GM19463 (cell line): Measurements from ENCODE around the gene GPX8.
A peak's percentile ranks its signal among the peaks of the same experiment; 100 is the strongest.

ENCODE experiments used
- ATAC-seq: cut with Tn5 transposase; IDR thresholded peaks from one replicate; pipeline ENCODE4 v1.9.1; 2021; ENCODE audit warnings: mild to moderate bottlenecking, moderate library complexity; ENCODE audit not compliant: unreplicated experiment

Gene GPX8

GRCh38 chr5:55159763-55160492 is at the start of gene GPX8:
Gene GPX8 (plus strand): TSS chr5:55160171. CDS start chr5:55160193, 22 bp downstream.
- no peak for ATAC-seq

GRCh38 chr5:55110217-55110616 is 49.8 kb upstream of the GPX8 start:
- no peak for ATAC-seq

GRCh38 chr5:55113327-55113726 is 46.6 kb upstream of the GPX8 start:
- ATAC-seq, result no peak

GRCh38 chr5:55114061-55114460 is 45.9 kb upstream of the GPX8 start:
- ATAC-seq, result no peak

- ATAC-seq, result no peak
Measured at GRCh38 chr5:55123365-55123764, 36.6 kb upstream of the GPX8 start.

GRCh38 chr5:55134053-55134722 is 25.8 kb upstream of the GPX8 start:
- ATAC-seq, result no peak

GRCh38 chr5:55136521-55136920 is 23.4 kb upstream of the GPX8 start:
- no peak for ATAC-seq

GRCh38 chr5:55140908-55141665 is 18.9 kb upstream of the GPX8 start:
- no peak for ATAC-seq

GRCh38 chr5:55141945-55142690 is 17.9 kb upstream of the GPX8 start:
- ATAC-seq, result no peak

- no peak for ATAC-seq
Measured at GRCh38 chr5:55143624-55144023, 16.3 kb upstream of the GPX8 start.

- ATAC-seq, result no peak
Measured at GRCh38 chr5:55146080-55146479, 13.9 kb upstream of the GPX8 start.

GRCh38 chr5:55146543-55147151 is 13.3 kb upstream of the GPX8 start:
- ATAC-seq, result peak; percentile 87

- ATAC-seq, result no peak
Measured at GRCh38 chr5:55149308-55149795, 10.6 kb upstream of the GPX8 start.

- ATAC-seq, result no peak
Measured at GRCh38 chr5:55151923-55152842, 7.8 kb upstream of the GPX8 start.

- ATAC-seq, result no peak
Measured at GRCh38 chr5:55154873-55155272, 5.1 kb upstream of the GPX8 start.

- ATAC-seq, result no peak
Measured at GRCh38 chr5:55160493-55161209, 680 bp downstream of the GPX8 start.

- ATAC-seq, result no peak
Measured at GRCh38 chr5:55162666-55163065, 2.7 kb downstream of the GPX8 start.

GRCh38 chr5:55171471-55171870 is 11.5 kb downstream of the GPX8 start:
- no peak for ATAC-seq
